ENCODE results near the gene PHLDB2.

DNA sequence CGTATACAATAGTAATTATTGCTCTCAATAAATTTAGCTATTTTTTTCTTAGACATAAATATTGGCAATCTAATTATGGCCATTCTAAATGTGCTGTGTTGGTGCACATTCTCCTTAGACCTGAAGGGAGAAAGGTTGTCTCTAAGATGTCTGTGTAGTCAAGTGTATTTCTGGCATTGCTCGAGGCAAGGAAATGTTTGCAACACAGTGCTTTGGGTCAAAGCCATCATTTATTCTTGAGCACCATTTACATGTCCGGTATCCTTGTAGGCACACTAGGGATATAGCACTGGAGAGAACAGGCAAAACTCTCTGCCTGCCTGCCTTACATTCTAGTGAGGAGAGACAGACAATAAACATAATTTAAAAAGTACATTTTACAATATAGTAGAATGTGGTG lies 2.6 kb upstream of the PHLDB2 start:
- TF ChIP-seq, protein P1, sequence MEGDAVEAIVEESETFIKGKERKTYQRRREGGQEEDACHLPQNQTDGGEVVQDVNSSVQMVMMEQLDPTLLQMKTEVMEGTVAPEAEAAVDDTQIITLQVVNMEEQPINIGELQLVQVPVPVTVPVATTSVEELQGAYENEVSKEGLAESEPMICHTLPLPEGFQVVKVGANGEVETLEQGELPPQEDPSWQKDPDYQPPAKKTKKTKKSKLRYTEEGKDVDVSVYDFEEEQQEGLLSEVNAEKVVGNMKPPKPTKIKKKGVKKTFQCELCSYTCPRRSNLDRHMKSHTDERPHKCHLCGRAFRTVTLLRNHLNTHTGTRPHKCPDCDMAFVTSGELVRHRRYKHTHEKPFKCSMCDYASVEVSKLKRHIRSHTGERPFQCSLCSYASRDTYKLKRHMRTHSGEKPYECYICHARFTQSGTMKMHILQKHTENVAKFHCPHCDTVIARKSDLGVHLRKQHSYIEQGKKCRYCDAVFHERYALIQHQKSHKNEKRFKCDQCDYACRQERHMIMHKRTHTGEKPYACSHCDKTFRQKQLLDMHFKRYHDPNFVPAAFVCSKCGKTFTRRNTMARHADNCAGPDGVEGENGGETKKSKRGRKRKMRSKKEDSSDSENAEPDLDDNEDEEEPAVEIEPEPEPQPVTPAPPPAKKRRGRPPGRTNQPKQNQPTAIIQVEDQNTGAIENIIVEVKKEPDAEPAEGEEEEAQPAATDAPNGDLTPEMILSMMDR (IDR thresholded peaks at IDR 0.05), result no peak
- no peak for TF ChIP-seq POLR2A (IDR thresholded peaks at IDR 0.05)

Measured in breast epithelium (tissue), 3 donors.